GM19099 (cell line): Measurements from ENCODE around the gene MGMT.

Source experiments
- POLR2A ChIP-seq: IDR thresholded peaks from 3 replicates; pipeline ENCODE4 v1.6.1; 2011; ENCODE audit warnings: low read depth; ENCODE audit not compliant: insufficient read length; ENCODE audit errors: extremely low read depth

Gene MGMT

GRCh38 chr10:129498680-129499079 is 31.6 kb downstream of the MGMT start:
- TF ChIP-seq POLR2A = no peak

GRCh38 chr10:129500617-129501339 is 33.7 kb downstream of the MGMT start:
- TF ChIP-seq POLR2A = no peak

DNA sequence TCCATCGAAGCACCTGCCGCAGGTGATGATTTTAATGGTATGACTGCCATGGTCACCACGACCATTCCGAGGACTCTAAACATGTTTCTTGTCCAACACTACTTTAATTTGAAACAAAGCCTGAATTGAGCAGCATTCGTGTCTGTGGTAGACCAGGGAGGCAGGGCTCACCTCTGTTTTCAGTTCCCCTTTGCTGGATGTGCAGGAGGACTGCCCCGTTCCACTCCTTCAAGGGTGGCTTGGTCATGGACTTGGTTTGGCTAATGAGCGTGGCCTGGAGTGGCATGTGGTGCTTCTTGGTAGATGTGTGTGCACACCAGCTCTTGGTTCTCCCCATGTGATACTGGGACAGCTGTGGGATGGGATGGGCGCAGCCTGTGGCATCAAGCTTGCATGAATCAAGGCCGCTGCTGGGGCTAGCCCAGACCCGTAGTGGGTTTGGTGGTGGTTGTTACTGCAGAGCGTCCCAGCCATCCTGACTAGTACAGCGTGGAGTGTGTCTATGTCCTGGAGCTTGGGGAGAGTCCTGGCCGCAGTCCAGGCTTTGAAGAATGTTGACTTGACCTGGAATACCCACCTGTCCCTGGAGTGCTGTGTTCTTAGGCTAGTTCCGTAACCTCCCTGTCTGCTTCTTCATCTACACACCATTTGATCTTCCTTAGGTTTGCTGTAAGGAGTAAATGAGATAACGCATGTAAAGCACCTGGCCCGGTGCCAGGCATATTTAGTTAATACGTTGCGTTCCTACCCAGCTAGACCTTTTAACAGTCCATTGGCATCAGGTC is 34.8 kb downstream of the MGMT start:
- no peak for TF ChIP-seq POLR2A

GRCh38 chr10:129502448-129502847 is 35.4 kb downstream of the MGMT start:
- TF ChIP-seq POLR2A = no peak

- no peak for TF ChIP-seq POLR2A
Measured at GRCh38 chr10:129505500-129506075, 38.5 kb downstream of the MGMT start.

GRCh38 chr10:129506101-129506797 is 39.2 kb downstream of the MGMT start:
- no peak for TF ChIP-seq POLR2A

DNA sequence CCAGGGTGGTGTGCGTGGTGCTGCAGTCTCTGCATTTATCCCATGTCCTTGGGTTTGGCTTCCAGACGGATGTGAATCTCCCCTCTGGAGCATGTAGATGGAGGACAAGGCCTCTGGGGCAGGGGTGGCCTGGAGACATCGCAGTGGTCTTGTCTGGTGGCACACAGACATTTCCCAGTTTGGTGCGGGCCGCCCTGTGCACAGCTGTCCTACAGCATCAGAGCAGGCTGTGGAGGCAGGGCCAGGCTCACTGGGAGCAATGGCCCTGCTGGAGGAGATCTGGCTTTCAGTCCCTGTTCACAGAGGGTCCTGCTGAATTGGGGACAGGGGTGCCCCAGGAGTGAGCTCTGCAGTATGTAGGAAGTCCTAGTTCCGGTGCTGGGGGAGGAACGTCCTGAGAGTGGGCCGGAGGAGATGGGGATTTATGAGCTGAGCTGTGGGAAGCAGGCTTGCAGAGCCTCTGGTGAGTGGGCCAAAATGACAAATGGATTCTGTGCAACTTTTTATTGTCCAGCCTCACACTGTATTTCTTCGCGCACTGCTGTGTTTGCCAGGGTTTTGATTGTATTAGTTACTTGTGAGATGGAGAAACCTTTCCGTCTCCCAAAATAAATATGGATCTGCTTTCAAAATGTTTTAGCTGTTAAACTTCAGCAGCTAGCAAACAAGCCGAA is 40.3 kb downstream of the MGMT start:
- TF ChIP-seq POLR2A = no peak

- TF ChIP-seq POLR2A = no peak
Measured at GRCh38 chr10:129509155-129509554, 42.1 kb downstream of the MGMT start.

GRCh38 chr10:129509835-129510234 is 42.8 kb downstream of the MGMT start:
- no peak for TF ChIP-seq POLR2A

- no peak for TF ChIP-seq POLR2A
Measured at GRCh38 chr10:129511086-129511485, 44.0 kb downstream of the MGMT start.

DNA sequence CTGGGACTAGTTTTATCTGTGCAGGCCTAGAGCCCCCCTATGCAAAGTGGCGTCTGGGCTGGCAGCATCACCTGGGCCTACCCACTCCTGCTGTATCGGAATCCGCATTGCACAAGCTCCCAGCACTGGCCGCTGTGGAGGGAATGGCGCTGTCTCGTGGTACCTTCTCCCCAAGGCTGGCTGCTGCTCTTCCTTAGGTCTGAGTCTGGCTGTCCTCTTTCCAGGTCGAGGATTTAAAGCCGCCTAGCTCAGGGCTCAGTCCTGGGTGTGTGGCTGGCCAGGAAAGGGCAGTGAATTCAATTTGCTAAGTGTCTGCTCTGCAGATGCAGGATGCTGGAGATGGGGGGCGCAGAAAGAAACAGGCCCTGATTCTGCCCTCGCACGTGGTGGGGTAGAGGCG is 44.7 kb downstream of the MGMT start:
- no peak for TF ChIP-seq POLR2A

DNA sequence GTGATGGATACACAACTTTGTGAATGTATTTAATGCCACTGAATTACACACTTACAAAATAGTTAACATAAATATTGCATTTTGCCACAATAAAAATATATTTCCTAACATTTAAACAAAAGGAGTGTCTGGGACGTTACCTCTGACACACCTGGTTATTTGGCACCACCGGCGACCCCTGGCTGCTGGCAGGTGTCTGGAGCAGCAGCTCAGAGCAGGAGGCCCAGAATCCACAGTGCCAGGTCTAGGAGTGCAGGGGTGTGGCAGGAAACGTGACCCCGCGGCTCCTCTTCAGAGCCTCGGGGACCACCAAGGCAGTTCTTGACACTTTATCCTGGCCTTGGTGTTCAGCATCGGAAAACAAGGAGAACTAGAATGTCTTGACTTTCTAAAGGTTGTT is 46.3 kb downstream of the MGMT start:
- TF ChIP-seq POLR2A = no peak

GRCh38 chr10:129514568-129515451 is 47.8 kb downstream of the MGMT start:
- TF ChIP-seq POLR2A = no peak
